Left colon (tissue), 2 donors: ENCODE results near the gene ZFX. TPM values are rescaled to one million over a fixed set of nuclear protein-coding genes. Genes with fewer than 3 reads are reported as not detected.

Experiments used
- ATAC-seq: fragments of 200-7000 bp; cut with Tn5 transposase; one replicate; pipeline ENCODE4 v1.9.1; 2020; ENCODE audit warnings: mild to moderate bottlenecking, moderate library complexity
- DNase-seq, 2 donors: peaks; one replicate each; pipeline ENCODE4 v3.0.0-alpha.2; 2020
- intact Hi-C, 2 donors: fragments of 100-400 bp; cut with DNase I in 1 of 2; cut with micrococcal nuclease in 1 of 2; formaldehyde crosslinking; loops; one replicate each; pipeline versions ENCODE4 v1.11.2 to v1.14.0; 2022; cut with DNase I, micrococcal nuclease
- total RNA-seq, 2 donors: library from RNA; stranded (reverse); fragmentation: NEBNext Ultra II Directional; extraction: Animal tissue kit (Norgen Biotek cat#: 25700); gene quantifications; one replicate each; pipeline ENCODE4 v1.2.1, GENCODE V29; 2021
- donor health status: DM: no; HTN: no; CAD: no.
- donor health status: DM: yes; HTN: yes; CAD: no.

Gene ZFX
- total RNA-seq, 2 donors from 2014 or later: 41.8 to 52.3 TPM

DNA sequence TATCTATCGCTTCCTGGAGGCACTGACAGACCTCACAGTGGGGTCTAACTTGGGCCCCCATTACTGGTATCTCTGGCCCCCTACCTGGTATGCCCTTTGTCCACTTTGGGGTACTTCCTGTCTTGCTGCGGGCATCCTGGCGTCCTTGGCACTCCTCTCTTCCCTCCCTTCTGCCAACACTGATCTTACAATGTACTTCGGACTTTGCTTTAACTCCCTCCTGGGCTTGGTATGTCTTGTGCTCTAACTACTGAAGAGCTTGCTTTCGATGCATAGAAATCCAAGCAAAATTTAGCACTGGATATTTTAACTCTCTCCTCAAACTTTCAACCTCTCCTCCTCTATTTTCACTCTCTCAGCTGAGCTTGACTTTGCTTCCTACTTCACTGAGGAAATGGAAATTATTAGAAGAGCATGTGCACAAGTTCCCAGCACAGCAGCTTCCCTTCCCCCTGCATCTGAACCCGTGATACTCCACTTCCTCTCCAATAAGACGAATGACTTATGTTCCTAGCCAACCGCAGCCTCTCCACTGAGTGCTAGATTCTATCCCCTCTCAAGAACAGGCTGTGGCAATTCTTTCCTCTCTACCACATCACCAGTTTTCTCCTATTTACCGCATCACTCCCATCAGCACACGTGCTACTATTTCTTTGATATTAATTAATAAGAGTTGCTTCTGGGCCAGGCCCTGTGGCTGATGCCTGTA is 111.5 kb downstream of the ZFX start:
- intact Hi-C loops: no loop called here
- ATAC-seq: peak; percentile 92
- DNase-seq: peak; percentile 32 to 62

DNA sequence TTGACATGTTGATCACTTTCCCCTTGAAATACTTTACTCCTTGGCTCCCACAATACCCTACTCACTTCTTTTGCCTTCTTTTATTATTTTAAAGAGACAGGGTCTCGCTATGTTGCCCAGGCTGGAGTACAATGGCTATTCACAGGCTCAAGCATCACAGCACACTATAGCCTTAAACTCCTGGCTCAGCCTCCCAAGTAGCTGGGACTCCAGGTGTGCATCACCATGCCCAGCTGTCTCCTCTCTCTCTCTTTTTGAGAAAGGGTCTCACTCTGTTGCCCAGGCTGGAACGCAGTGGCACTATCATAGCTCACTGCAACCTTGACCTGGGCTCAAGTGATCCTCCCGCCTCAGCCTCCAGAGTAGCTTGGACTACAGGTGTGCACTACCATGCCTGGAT is 112.8 kb downstream of the ZFX start:
- no peak for ATAC-seq
- intact Hi-C loops: no loop called here
- no peak for DNase-seq

DNA sequence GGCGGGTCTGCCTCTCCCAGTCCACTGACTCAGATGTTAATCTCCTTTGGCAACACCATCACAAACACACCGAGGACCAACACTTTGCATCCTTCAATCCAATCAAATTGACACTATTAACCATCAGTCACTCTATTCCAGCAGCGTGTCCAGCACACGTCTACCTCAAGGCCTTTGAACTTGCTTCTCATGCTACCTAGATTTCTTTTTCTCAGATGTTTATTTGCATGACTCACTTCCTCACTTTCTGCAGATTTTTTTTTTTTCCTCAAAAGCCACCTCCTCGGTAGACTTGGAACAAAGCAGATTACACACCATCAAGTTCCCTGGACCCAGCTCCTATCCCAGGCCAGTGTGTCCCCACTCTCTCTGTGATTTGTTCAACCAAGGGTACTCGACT is 114.9 kb downstream of the ZFX start:
- intact Hi-C loops: no loop called here
- ATAC-seq (no peak), DNase-seq (no peak)

Other genes starting within 250 kb of the ZFX start
- 10 to 100 TPM; 31.4 to 31.7 TPM for gene APOO, start 241.8 kb upstream of the ZFX start, total RNA-seq
- gene CXorf58, start 241.7 kb upstream of the ZFX start, total RNA-seq: not detected
- gene KLHL15, start 122.5 kb upstream of the ZFX start, total RNA-seq: 1 to 10 TPM; 2.9 to 3.7 TPM
- gene EIF2S3, start 94.8 kb upstream of the ZFX start, total RNA-seq: 100 to 1,000 TPM; 136 to 137 TPM
- gene SUPT20HL2, start 164.3 kb downstream of the ZFX start, total RNA-seq: not detected
- gene SUPT20HL1, start 210.9 kb downstream of the ZFX start, total RNA-seq: not detected